H7 (cell line): ENCODE data around the gene ANKRD1. TPM values are rescaled to one million over a fixed set of nuclear protein-coding genes. Genes with fewer than 3 reads are reported as not detected.
"Not testable (repeated sequence)": the region's sequence is repeated elsewhere in the genome, so short reads cannot be mapped to it uniquely, and the experiment has no call there.

Source experiments
- DNase-seq: peaks from one replicate; pipeline ENCODE4 v3.0.0; 2012
- H3K27me3 ChIP-seq: 2 replicates; pipeline ENCODE4 v1.6.0; 2011; ENCODE audit warnings: mild to moderate bottlenecking, low read length; ENCODE audit not compliant: control insufficient read depth, insufficient read depth
- H3K36me3 ChIP-seq: replicated peaks from 2 replicates; pipeline ENCODE4 v1.5.1; 2011; ENCODE audit warnings: low read length; ENCODE audit not compliant: control insufficient read depth, insufficient read depth
- H3K4me3 ChIP-seq: 2 replicates; pipeline ENCODE4 v1.5.1; 2011; ENCODE audit warnings: low read depth, mild to moderate bottlenecking, control low read depth, low read length, moderate library complexity; ENCODE audit not compliant: insufficient read depth
- total RNA-seq: library from RNA; depleted of rRNA; stranded (reverse); fragments of >200 nt; shearing (Covaris generic); gene quantifications from 2 replicates; pipeline ENCODE4 v1.2.3, GENCODE V29; 2014

ANKRD1 gene
- total RNA-seq, 1 experiment from 2014 or later = 1.3 TPM

- H3K4me3 ChIP-seq = no peak overlapping the region
- DNase-seq = peak; percentile 57
- H3K27me3 ChIP-seq = peaks cover 17% of the 10 kb centered on the region
- H3K36me3 ChIP-seq = no peaks in the 10 kb centered on the region
Observed at GRCh38 chr10:90911133-90912051, 9.5 kb downstream of the ANKRD1 start.

- DNase-seq = no peak
- H3K36me3 ChIP-seq = peaks cover 1% of the 10 kb centered on the region; the same call in 1 of the 2 replicates
Observed at GRCh38 chr10:90906596-90906995, 14.3 kb downstream of the ANKRD1 start.

GRCh38 chr10:90905925-90906324, 15.0 kb downstream of the ANKRD1 start:
- no peak overlapping the region for H3K4me3 ChIP-seq
- no peaks in the 10 kb centered on the region for H3K27me3 ChIP-seq
- DNase-seq = no peak
- H3K36me3 ChIP-seq = peaks cover 1% of the 10 kb centered on the region; the same call in 1 of the 2 replicates

More at GRCh38 chr10:90906596-90906995, 14.3 kb downstream of the ANKRD1 start:
- H3K4me3 ChIP-seq = no peak overlapping the region
- no peaks in the 10 kb centered on the region for H3K27me3 ChIP-seq

- not testable (repeated sequence) for H3K36me3 ChIP-seq, DNase-seq, H3K4me3 ChIP-seq, H3K27me3 ChIP-seq
Observed at GRCh38 chr10:90896916-90897315, 24.0 kb downstream of the ANKRD1 start.

- H3K4me3 ChIP-seq = no peak overlapping the region
- H3K36me3 ChIP-seq = peaks cover 6% of the 10 kb centered on the region
- no peak for DNase-seq
- H3K27me3 ChIP-seq = no peaks in the 10 kb centered on the region
Observed at GRCh38 chr10:90893190-90893589, 27.7 kb downstream of the ANKRD1 start.

- peaks cover 8% of the 10 kb centered on the region for H3K36me3 ChIP-seq
- no peak for DNase-seq
- no peaks in the 10 kb centered on the region for H3K27me3 ChIP-seq
- H3K4me3 ChIP-seq = no peak overlapping the region
Observed at GRCh38 chr10:90890347-90890746, 30.5 kb downstream of the ANKRD1 start.

- no peak for DNase-seq
- peaks cover 8% of the 10 kb centered on the region for H3K36me3 ChIP-seq
- no peaks in the 10 kb centered on the region for H3K27me3 ChIP-seq
Observed at GRCh38 chr10:90889636-90890035, 31.3 kb downstream of the ANKRD1 start.

GRCh38 chr10:90888387-90888786, 32.5 kb downstream of the ANKRD1 start:
- H3K36me3 ChIP-seq = peaks cover 7% of the 10 kb centered on the region
- DNase-seq = no peak
- no peak overlapping the region for H3K4me3 ChIP-seq
- no peaks in the 10 kb centered on the region for H3K27me3 ChIP-seq

More at GRCh38 chr10:90889636-90890035, 31.3 kb downstream of the ANKRD1 start:
- no peak overlapping the region for H3K4me3 ChIP-seq

GRCh38 chr10:90887555-90887954, 33.3 kb downstream of the ANKRD1 start:
- H3K27me3 ChIP-seq = no peaks in the 10 kb centered on the region
- no peak for DNase-seq
- peaks cover 7% of the 10 kb centered on the region for H3K36me3 ChIP-seq
- no peak overlapping the region for H3K4me3 ChIP-seq

GRCh38 chr10:90885176-90885575, 35.7 kb downstream of the ANKRD1 start:
- Histone ChIP-seq H3K36me3 (peaks cover 7% of the 10 kb centered on the region), H3K27me3 (no peaks in the 10 kb centered on the region), H3K4me3 (no peak overlapping the region)
- DNase-seq = no peak

- no peak overlapping the region for H3K4me3 ChIP-seq
- H3K36me3 ChIP-seq = peaks cover 7% of the 10 kb centered on the region
- DNase-seq = no peak
- H3K27me3 ChIP-seq = no peaks in the 10 kb centered on the region
Observed at GRCh38 chr10:90884431-90884830, 36.5 kb downstream of the ANKRD1 start.

- not testable (repeated sequence) for H3K27me3 ChIP-seq, DNase-seq, H3K36me3 ChIP-seq, H3K4me3 ChIP-seq
Observed at GRCh38 chr10:90880059-90880719, 40.7 kb downstream of the ANKRD1 start.

- Histone ChIP-seq H3K36me3 (peaks cover 6% of the 10 kb centered on the region), H3K27me3 (no peaks in the 10 kb centered on the region), H3K4me3 (no peak overlapping the region)
- no peak for DNase-seq
Observed at GRCh38 chr10:90879062-90879461, 41.8 kb downstream of the ANKRD1 start.

- no peak for DNase-seq
- H3K27me3 ChIP-seq = no peaks in the 10 kb centered on the region
- H3K4me3 ChIP-seq = peak overlapping the region; percentile 85
- peaks cover 4% of the 10 kb centered on the region for H3K36me3 ChIP-seq
Observed at GRCh38 chr10:90872648-90873020, 48.3 kb downstream of the ANKRD1 start.
